GM20431 (cell line): Measurements from ENCODE around the gene GPAM.
"Not testable (repeated sequence)": the region's sequence is repeated elsewhere in the genome, so short reads cannot be mapped to it uniquely, and the experiment has no call there.

Experiments used
- in situ Hi-C: fragments of 300-500 bp; cut with MseI, MboI; formaldehyde crosslinking; loops from one replicate; pipeline ENCODE4 v1.15.0; 2020; ENCODE audit warnings: low sequenced_read_pairs; ENCODE audit not compliant: unreplicated experiment

Gene GPAM

GRCh38 chr10:112140110-112140970 is 43.2 kb downstream of the GPAM start:
- in situ Hi-C loops = no loop called here

GRCh38 chr10:112139176-112139575 is 44.4 kb downstream of the GPAM start:
- in situ Hi-C loops = no loop called here

- in situ Hi-C loops = no loop called here
These were observed 46.2 kb downstream of the GPAM start for GRCh38 chr10:112137154-112137987.

- in situ Hi-C loops = no loop called here
These were observed 46.9 kb downstream of the GPAM start for GRCh38 chr10:112136486-112137153.

- in situ Hi-C loops = no loop called here
These were observed 48.0 kb downstream of the GPAM start for GRCh38 chr10:112135604-112136003.

GRCh38 chr10:112132435-112132834 is 51.1 kb downstream of the GPAM start:
- in situ Hi-C loops = no loop called here

- in situ Hi-C loops = no loop called here
These were observed 51.6 kb downstream of the GPAM start for GRCh38 chr10:112131996-112132395.

- in situ Hi-C loops = no loop called here
These were observed 52.2 kb downstream of the GPAM start for GRCh38 chr10:112131346-112131745.

- in situ Hi-C loops = no loop called here
These were observed 56.7 kb downstream of the GPAM start for GRCh38 chr10:112126901-112127300.

GRCh38 chr10:112126172-112126571 is 57.4 kb downstream of the GPAM start:
- in situ Hi-C loops = no loop called here

- in situ Hi-C loops = no loop called here
These were observed 58.7 kb downstream of the GPAM start for GRCh38 chr10:112124866-112125265.

- in situ Hi-C loops = no loop called here
These were observed 60.7 kb downstream of the GPAM start for GRCh38 chr10:112122827-112123226.

GRCh38 chr10:112120491-112120890 is 63.1 kb downstream of the GPAM start:
- in situ Hi-C loops = no loop called here

GRCh38 chr10:112115781-112116385 is 67.7 kb downstream of the GPAM start:
- in situ Hi-C loops = no loop called here

- in situ Hi-C loops = not testable (repeated sequence)
These were observed 73.8 kb downstream of the GPAM start for GRCh38 chr10:112109779-112110178.
